SH-SY5Y (cell line): ENCODE measurements around the gene TMCO6.

Experiments
- GATA2 ChIP-seq: IDR thresholded peaks from 2 replicates; pipeline ENCODE4 v1.6.1; 2011; ENCODE audit warnings: mild to moderate bottlenecking, low read depth, low read length
- GATA3 ChIP-seq: IDR thresholded peaks from 2 replicates; pipeline ENCODE4 v1.6.1; 2011; ENCODE audit warnings: low read depth, mild to moderate bottlenecking, low read length, moderate library complexity

- no peak for TF ChIP-seq GATA2
- TF ChIP-seq GATA3 = no peak
Observed at GRCh38 chr5:140596321-140596741, 42.9 kb upstream of the TMCO6 start.
